ENCODE results near the gene ALK.

GRCh38 chr2:29741132-29741531, 180.3 kb downstream of the ALK start:
- no peak for TF ChIP-seq GATA2 (IDR thresholded peaks at IDR 0.05; ENCODE audit: low read depth, low read length)
- no peak for TF ChIP-seq GATA3 (IDR thresholded peaks at IDR 0.05; ENCODE audit: low read depth, low read length)
